ENCODE results near the gene DCTN4. TPM values are rescaled to one million over a fixed set of nuclear protein-coding genes. Genes with fewer than 3 reads are reported as not detected.

The DCTN4 gene
- total RNA-seq, 1 donor = 66.2 TPM

DNA sequence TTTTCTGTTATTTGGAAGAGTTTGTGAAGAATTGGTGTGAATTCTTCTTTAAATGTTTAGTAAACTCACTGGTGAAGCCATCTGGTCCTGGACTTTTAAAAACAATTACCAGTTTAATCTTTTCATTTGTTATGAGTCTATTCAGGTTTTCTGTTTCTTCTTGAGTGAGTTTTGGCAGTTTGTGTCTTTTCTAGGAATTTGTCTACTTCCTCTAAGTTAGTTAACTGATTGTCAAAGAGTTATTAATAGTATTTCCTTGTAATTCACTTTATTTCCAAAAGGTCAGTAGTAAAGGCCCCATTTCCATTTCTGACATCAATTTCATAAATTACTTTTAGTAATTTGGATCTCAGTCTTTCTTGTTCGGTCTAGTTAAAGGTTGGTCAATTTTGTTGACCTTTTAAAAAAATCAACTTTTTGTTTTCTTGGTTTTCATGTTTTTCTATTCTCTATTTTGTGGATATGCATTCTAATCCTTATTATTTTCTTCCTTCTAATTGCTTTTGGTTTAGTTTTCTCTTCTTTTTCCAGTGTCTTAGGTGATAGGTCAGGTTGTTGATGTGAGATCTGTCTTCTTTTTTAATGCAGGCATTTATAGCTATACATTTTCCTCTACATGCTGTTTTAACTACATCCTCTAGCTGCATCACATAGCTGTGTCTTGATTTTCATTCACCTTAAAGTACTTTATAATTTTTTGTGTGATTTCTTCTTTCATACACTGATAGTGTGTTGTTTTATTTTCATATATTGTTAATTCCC is 12.4 kb upstream of the DCTN4 start:
- TF ChIP-seq CTCF (IDR thresholded peaks at IDR 0.05; ENCODE audit: extremely low read depth, low read depth, low read length) = no peak
- Histone ChIP-seq H2AFZ (ENCODE audit: low read length) (no peak overlapping the region), H3K4me2 (ENCODE audit: insufficient read depth, low read length) (no peak overlapping the region), H3K4me1 (ENCODE audit: insufficient read depth, low read length) (peaks cover 14% of the 10 kb centered on the region), H3K36me3 (ENCODE audit: insufficient read depth, low read length) (no peaks in the 10 kb centered on the region), H3K79me2 (ENCODE audit: insufficient read depth, low read length) (no peaks in the 10 kb centered on the region), H3K27me3 (ENCODE audit: insufficient read depth, low read length) (no peaks in the 10 kb centered on the region), H3K9me3 (ENCODE audit: low read depth, low read length) (no peaks in the 10 kb centered on the region), H3K4me3 (ENCODE audit: insufficient read depth, low read length) (no peak overlapping the region), H3K27ac (ENCODE audit: low read depth, low read length) (no peak overlapping the region), H4K20me1 (ENCODE audit: insufficient read depth, low read length) (no peaks in the 10 kb centered on the region)
- no peak for DNase-seq (ENCODE audit: insufficient read length, low spot score, missing footprints)

GRCh38 chr5:150766251-150766650 is 7.4 kb upstream of the DCTN4 start:
- Histone ChIP-seq H3K27me3 (ENCODE audit: insufficient read depth, low read length) (no peaks in the 10 kb centered on the region), H3K27ac (ENCODE audit: low read depth, low read length) (no peak overlapping the region), H3K4me2 (ENCODE audit: insufficient read depth, low read length) (no peak overlapping the region), H4K20me1 (ENCODE audit: insufficient read depth, low read length) (no peaks in the 10 kb centered on the region), H3K36me3 (ENCODE audit: insufficient read depth, low read length) (no peaks in the 10 kb centered on the region), H3K9me3 (ENCODE audit: low read depth, low read length) (no peaks in the 10 kb centered on the region), H2AFZ (ENCODE audit: low read length) (no peak overlapping the region), H3K79me2 (ENCODE audit: insufficient read depth, low read length) (no peaks in the 10 kb centered on the region), H3K4me1 (ENCODE audit: insufficient read depth, low read length) (peaks cover 12% of the 10 kb centered on the region), H3K4me3 (ENCODE audit: insufficient read depth, low read length) (no peak overlapping the region)
- DNase-seq (ENCODE audit: insufficient read length, low spot score, missing footprints) = no peak
- no peak for TF ChIP-seq CTCF (IDR thresholded peaks at IDR 0.05; ENCODE audit: extremely low read depth, low read depth, low read length)

DNA sequence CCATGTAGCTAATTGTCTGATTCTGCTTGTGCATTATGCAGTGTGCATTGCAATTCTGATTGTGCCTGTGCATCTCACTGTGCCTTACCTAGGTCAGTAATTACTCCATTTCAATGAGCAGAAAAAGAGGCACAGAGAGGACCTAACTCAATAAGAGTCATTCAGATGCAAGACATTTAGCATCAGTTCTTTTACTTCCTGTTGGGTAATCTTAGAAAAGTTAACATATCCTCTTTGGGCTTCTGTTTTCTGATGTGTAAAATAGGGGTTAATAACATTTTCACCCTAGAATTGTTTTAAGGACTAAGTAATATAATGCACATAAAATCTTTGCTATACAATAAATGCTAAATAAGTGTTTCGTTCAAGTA is 7.0 kb upstream of the DCTN4 start:
- Histone ChIP-seq H2AFZ (ENCODE audit: low read length) (no peak overlapping the region), H3K4me2 (ENCODE audit: insufficient read depth, low read length) (no peak overlapping the region), H3K79me2 (ENCODE audit: insufficient read depth, low read length) (no peaks in the 10 kb centered on the region), H4K20me1 (ENCODE audit: insufficient read depth, low read length) (no peaks in the 10 kb centered on the region), H3K9me3 (ENCODE audit: low read depth, low read length) (no peaks in the 10 kb centered on the region), H3K36me3 (ENCODE audit: insufficient read depth, low read length) (no peaks in the 10 kb centered on the region), H3K4me3 (ENCODE audit: insufficient read depth, low read length) (no peak overlapping the region), H3K27me3 (ENCODE audit: insufficient read depth, low read length) (no peaks in the 10 kb centered on the region), H3K4me1 (ENCODE audit: insufficient read depth, low read length) (peaks cover 12% of the 10 kb centered on the region), H3K27ac (ENCODE audit: low read depth, low read length) (no peak overlapping the region)
- TF ChIP-seq CTCF (IDR thresholded peaks at IDR 0.05; ENCODE audit: extremely low read depth, low read depth, low read length) = no peak
- DNase-seq (ENCODE audit: insufficient read length, low spot score, missing footprints) = no peak

DNA sequence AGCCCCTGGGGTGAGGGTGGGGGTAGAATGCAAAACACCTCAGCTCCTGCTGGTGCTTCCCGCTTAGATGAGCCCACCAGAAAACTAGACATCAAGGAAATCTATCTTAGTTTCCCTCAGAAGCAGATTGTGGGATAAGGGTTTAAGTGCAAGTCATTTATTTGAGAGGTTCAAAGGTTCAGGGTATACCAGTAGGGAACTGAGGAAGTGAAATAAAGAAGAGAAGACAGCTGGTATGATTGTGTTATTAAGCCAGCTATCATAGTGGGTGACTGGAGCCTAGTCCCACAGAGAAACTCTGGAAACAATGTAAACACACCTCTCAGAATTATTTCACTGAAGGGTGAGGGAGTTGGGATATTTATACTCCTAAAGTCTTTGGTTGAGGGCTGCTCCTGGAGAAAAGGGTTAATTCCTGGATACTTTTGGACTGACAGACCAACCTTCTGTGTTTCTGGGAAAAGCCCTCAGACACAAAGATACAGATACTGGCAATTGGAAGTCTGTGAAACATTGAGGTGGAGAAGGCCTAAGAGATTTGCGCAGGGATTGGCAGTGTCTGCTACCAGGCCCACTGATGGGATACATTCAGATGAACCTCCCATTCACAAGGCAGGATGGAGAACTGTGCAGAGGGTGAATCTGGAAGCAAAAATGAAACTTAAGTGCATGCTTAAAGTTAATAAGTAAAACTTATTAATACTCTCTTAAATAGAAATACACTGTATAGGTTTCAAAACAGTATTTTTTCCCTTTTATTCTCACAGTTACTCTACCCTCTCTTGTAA is 6.4 kb upstream of the DCTN4 start:
- H3K27me3 ChIP-seq (ENCODE audit: insufficient read depth, low read length) = no peaks in the 10 kb centered on the region
- no peak for DNase-seq (ENCODE audit: insufficient read length, low spot score, missing footprints)
- no peak overlapping the region for H3K4me3 ChIP-seq (ENCODE audit: insufficient read depth, low read length)
- no peaks in the 10 kb centered on the region for H4K20me1 ChIP-seq (ENCODE audit: insufficient read depth, low read length)
- no peak overlapping the region for H3K4me2 ChIP-seq (ENCODE audit: insufficient read depth, low read length)
- TF ChIP-seq CTCF (IDR thresholded peaks at IDR 0.05; ENCODE audit: extremely low read depth, low read depth, low read length) = no peak
- no peaks in the 10 kb centered on the region for H3K9me3 ChIP-seq (ENCODE audit: low read depth, low read length)
- H2AFZ ChIP-seq (ENCODE audit: low read length) = no peak overlapping the region
- H3K27ac ChIP-seq (ENCODE audit: low read depth, low read length) = no peak overlapping the region
- no peaks in the 10 kb centered on the region for H3K79me2 ChIP-seq (ENCODE audit: insufficient read depth, low read length)
- H3K36me3 ChIP-seq (ENCODE audit: insufficient read depth, low read length) = no peaks in the 10 kb centered on the region
- H3K4me1 ChIP-seq (ENCODE audit: insufficient read depth, low read length) = peaks cover 12% of the 10 kb centered on the region

All from osteoblast (primary cell).